GM19099 (cell line): ENCODE results near the gene AMBP.

ENCODE experiments used
- POLR2A ChIP-seq: IDR thresholded peaks from 3 replicates; pipeline ENCODE4 v1.6.1; 2011; ENCODE audit warnings: low read depth; ENCODE audit not compliant: insufficient read length; ENCODE audit errors: extremely low read depth

The AMBP gene

GRCh38 chr9:114078021-114078780, at the start of gene AMBP:
TSS of gene AMBP (minus strand) at chr9:114078300. CDS start at chr9:114078209, 91 bp downstream.
- no peak for TF ChIP-seq POLR2A

- no peak for TF ChIP-seq POLR2A
Measured at GRCh38 chr9:114126247-114127060, 48.4 kb upstream of the AMBP start.

- no peak for TF ChIP-seq POLR2A
Measured at GRCh38 chr9:114125476-114126013, 47.4 kb upstream of the AMBP start.

GRCh38 chr9:114124666-114125475, 46.8 kb upstream of the AMBP start:
- no peak for TF ChIP-seq POLR2A

GRCh38 chr9:114124138-114124537, 46.0 kb upstream of the AMBP start:
- TF ChIP-seq POLR2A: no peak

- no peak for TF ChIP-seq POLR2A
Measured at GRCh38 chr9:114123031-114123977, 45.2 kb upstream of the AMBP start.

- TF ChIP-seq POLR2A: no peak
Measured at GRCh38 chr9:114122136-114123027, 44.3 kb upstream of the AMBP start.

- no peak for TF ChIP-seq POLR2A
Measured at GRCh38 chr9:114121227-114122135, 43.4 kb upstream of the AMBP start.

GRCh38 chr9:114120192-114121014, 42.3 kb upstream of the AMBP start:
- TF ChIP-seq POLR2A: no peak

GRCh38 chr9:114119242-114120191, 41.4 kb upstream of the AMBP start:
- no peak for TF ChIP-seq POLR2A
